Measurements from ENCODE around the gene ELFN1. TPM values are rescaled to one million over a fixed set of nuclear protein-coding genes. Genes with fewer than 3 reads are reported as not detected.

Gene ELFN1
- total and polyA plus RNA-seq, 10 of the 15 experiments (the other 5 are each of a cell fraction or from before 2014, with no cell fraction given): 0.04 TPM; not detected in 9

DNA sequence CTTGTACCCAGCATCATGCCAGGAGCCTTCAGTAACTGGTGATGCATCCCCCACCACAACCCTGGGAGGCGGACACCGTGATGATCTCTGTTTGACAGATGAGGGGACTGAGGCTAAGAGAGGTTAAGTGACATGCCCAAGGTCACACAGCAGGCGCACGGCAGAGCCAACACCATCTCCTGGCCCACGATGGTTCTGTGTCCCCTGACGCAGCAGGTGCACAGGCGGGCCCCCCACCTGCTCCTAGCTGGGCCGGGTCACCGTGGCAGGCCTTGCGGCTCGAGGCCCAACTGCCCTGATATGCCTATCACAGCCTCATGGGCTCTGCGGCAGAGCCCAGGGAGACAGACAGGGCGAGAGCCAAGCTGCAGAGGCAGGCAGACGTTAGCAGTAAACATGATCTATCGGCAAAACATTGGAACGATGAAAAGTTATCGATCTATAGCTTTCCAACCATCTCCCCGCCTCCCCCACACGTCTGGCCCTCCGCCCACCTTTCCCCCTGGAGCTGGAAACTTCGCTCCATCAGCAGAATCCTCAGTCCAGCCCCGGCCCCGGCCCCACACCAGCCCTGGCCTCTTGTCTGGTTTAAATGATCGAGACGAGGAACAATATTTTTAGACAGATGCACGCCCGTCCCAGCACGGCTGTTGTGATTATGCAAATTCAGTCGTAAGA, 65.9 kb downstream of the ELFN1 start (continued):
- TF ChIP-seq ZBTB4 (CRISPR knock-in tag; IDR thresholded peaks at IDR 0.05) (no peak), SIX5 (IDR thresholded peaks at IDR 0.05; ENCODE audit: low read depth, low read length, severe bottlenecking) (no peak)

DNA sequence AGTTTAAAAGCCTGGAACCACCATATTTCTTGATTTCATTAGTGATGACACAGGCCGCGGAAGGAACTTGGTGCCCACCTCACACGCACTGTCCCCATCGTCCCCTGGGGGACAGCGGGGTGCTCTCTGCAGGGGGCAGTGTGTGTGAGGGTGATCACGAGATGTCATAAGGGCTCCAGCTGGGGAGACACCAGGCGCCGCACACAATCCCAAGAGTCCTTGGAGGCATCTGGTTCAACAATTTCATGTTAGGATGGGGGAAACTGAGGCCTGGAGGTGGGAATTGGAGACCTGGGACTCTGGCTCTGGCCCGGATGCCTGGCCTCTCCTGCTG, 66.4 kb downstream of the ELFN1 start:
- RAD21 ChIA-PET (ENCODE audit: unreplicated experiment): no interaction called here
- H3K4me2 ChIP-seq (ENCODE audit: control insufficient read depth, insufficient read depth): no peak overlapping the region
- no peak overlapping the region for H3K9ac ChIP-seq (ENCODE audit: control insufficient read depth, insufficient read depth, low read length)
- H3K4me3 ChIP-seq: no peak overlapping the region
- no peak overlapping the region for H3K27ac ChIP-seq (ENCODE audit: control insufficient read depth, insufficient read depth)
- H4K20me1 ChIP-seq (ENCODE audit: control insufficient read depth, insufficient read depth): no peaks in the 10 kb centered on the region; the same call in 1 of the 2 replicates
- POLR2A ChIA-PET: no interaction called here
- SMC1A ChIA-PET (ENCODE audit: uncharacterized antibody, unreplicated experiment): no interaction called here
- no peaks in the 10 kb centered on the region; a peak in 2 of 4 replicates for H3K27me3 ChIP-seq (replicated peaks in 1 of 2; ENCODE audit: control insufficient read depth in 2 of 2, insufficient read depth in 2 of 2, low read length in 1 of 2)
- no peak for ATAC-seq
- no peaks in the 10 kb centered on the region for H3K36me3 ChIP-seq (ENCODE audit: control insufficient read depth in 2 of 2, insufficient read depth in 2 of 2, low read length in 1 of 2)
- H3K79me2 ChIP-seq (ENCODE audit: control insufficient read depth, insufficient read depth, low read length): no peaks in the 10 kb centered on the region
- no TSS peak for BruUV-seq (replicated peaks)
- intact Hi-C loops (cut with micrococcal nuclease; ENCODE audit: unreplicated experiment): no loop called here
- no peak for FAIRE-seq
- no peaks in the 10 kb centered on the region for H3K4me1 ChIP-seq (ENCODE audit: control insufficient read depth, insufficient read depth, low read length)
- no peak for DNase-seq (ENCODE audit: low read depth, low spot score)
- H3K9me3 ChIP-seq (replicated peaks; ENCODE audit: control insufficient read depth, insufficient read depth, low read length): no peaks in the 10 kb centered on the region
- CTCF ChIA-PET: no interaction called here
- WGBS (ENCODE audit: insufficient coverage, insufficient replicate concordance, low lambda C conversion rate, missing lambda C conversion rate): 76% methylated on average over 9 of the region's 9 CpGs
- in situ Hi-C loops (cut with MboI): no loop called here
- H2AFZ ChIP-seq (ENCODE audit: control insufficient read depth, low read depth, low read length): no peak overlapping the region
- TF ChIP-seq ZSCAN29 (IDR thresholded peaks at IDR 0.05): no peak
- no peak for TF ChIP-seq SKIL (IDR thresholded peaks at IDR 0.05; ENCODE audit: low read depth, poor library complexity, severe bottlenecking)
- TF ChIP-seq HCFC1 (IDR thresholded peaks at IDR 0.05; ENCODE audit: low read length): no peak
- TF ChIP-seq EGR1 (IDR thresholded peaks at IDR 0.05; ENCODE audit: borderline replicate concordance in 1 of 2, low read depth in 2 of 2, low read length in 2 of 2): no peak
- TF ChIP-seq, protein P1, sequence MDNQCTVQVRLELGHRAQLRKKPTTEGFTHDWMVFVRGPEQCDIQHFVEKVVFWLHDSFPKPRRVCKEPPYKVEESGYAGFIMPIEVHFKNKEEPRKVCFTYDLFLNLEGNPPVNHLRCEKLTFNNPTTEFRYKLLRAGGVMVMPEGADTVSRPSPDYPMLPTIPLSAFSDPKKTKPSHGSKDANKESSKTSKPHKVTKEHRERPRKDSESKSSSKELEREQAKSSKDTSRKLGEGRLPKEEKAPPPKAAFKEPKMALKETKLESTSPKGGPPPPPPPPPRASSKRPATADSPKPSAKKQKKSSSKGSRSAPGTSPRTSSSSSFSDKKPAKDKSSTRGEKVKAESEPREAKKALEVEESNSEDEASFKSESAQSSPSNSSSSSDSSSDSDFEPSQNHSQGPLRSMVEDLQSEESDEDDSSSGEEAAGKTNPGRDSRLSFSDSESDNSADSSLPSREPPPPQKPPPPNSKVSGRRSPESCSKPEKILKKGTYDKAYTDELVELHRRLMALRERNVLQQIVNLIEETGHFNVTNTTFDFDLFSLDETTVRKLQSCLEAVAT (IDR thresholded peaks at IDR 0.05): no peak
- no peak for TF ChIP-seq NR2C2 (IDR thresholded peaks at IDR 0.05; ENCODE audit: borderline replicate concordance, control insufficient read depth, insufficient read length, low read depth)
- TF ChIP-seq SREBF2 (IDR thresholded peaks at IDR 0.05; ENCODE audit: low read length): no peak
- TF ChIP-seq FOXM1 (IDR thresholded peaks at IDR 0.05; ENCODE audit: low read depth, low read length): no peak
- TF ChIP-seq CREB1 (IDR thresholded peaks at IDR 0.05; ENCODE audit: low read depth): no peak
- TF ChIP-seq ZNF24 (IDR thresholded peaks at IDR 0.05): no peak
- no peak for TF ChIP-seq PAX8 (IDR thresholded peaks at IDR 0.05)
- TF ChIP-seq WRNIP1 (IDR thresholded peaks at IDR 0.05; ENCODE audit: borderline replicate concordance, low read depth, low read length): no peak
- TF ChIP-seq TCF7 (IDR thresholded peaks at IDR 0.05; ENCODE audit: borderline replicate concordance): no peak
- no peak for TF ChIP-seq JUNB (IDR thresholded peaks at IDR 0.05)
- TF ChIP-seq EP300 (IDR thresholded peaks at IDR 0.05; ENCODE audit: borderline replicate concordance in 1 of 2, control insufficient read depth in 1 of 2, low read depth in 2 of 2, low read length in 2 of 2): no peak

Measured in GM12878 (cell line).